ENCODE measurements around the gene QRFP.

The QRFP gene

GRCh38 chr9:130896233-130897014 lies at the start of gene QRFP:
Gene QRFP (minus strand): TSS chr9:130896812. CDS start chr9:130893838, 2,974 bp downstream.
- DNase-seq, result no peak

- DNase-seq, result no peak
Measured at GRCh38 chr9:130945173-130945572, 48.6 kb upstream of the QRFP start.

- DNase-seq, result no peak
Measured at GRCh38 chr9:130944510-130945058, 48.0 kb upstream of the QRFP start.

GRCh38 chr9:130943777-130944176 lies 47.2 kb upstream of the QRFP start:
- DNase-seq, result no peak

GRCh38 chr9:130943221-130943620 lies 46.6 kb upstream of the QRFP start:
- no peak for DNase-seq

- no peak for DNase-seq
Measured at GRCh38 chr9:130942679-130943078, 46.1 kb upstream of the QRFP start.

- no peak for DNase-seq
Measured at GRCh38 chr9:130942084-130942483, 45.5 kb upstream of the QRFP start.

- peak; percentile 60 to 65 for DNase-seq
Measured at GRCh38 chr9:130940693-130941576, 44.3 kb upstream of the QRFP start.

GRCh38 chr9:130940027-130940549 lies 43.5 kb upstream of the QRFP start:
- DNase-seq, result no peak

- DNase-seq, result no peak
Measured at GRCh38 chr9:130939405-130940026, 42.9 kb upstream of the QRFP start.

- no peak for DNase-seq
Measured at GRCh38 chr9:130938652-130939404, 42.2 kb upstream of the QRFP start, which contains the start of gene FIBCD1. Gene FIBCD1 (minus strand): TSS chr9:130939247. CDS start chr9:130938607, 640 bp downstream.

GRCh38 chr9:130938184-130938651 lies 41.6 kb upstream of the QRFP start:
- no peak for DNase-seq

- DNase-seq, result no peak
Measured at GRCh38 chr9:130937146-130938076, 40.8 kb upstream of the QRFP start.

- no peak for DNase-seq
Measured at GRCh38 chr9:130936285-130937117, 39.9 kb upstream of the QRFP start.

GRCh38 chr9:130935648-130936271 lies 39.1 kb upstream of the QRFP start:
- no peak for DNase-seq

- DNase-seq, result no peak
Measured at GRCh38 chr9:130934702-130935647, 38.4 kb upstream of the QRFP start.

- no peak for DNase-seq
Measured at GRCh38 chr9:130934246-130934645, 37.6 kb upstream of the QRFP start.
